K562 (cell line): ENCODE data around the gene BNC1. TPM values are rescaled to one million over a fixed set of nuclear protein-coding genes. Genes with fewer than 3 reads are reported as not detected.

Experiments
- C11orf30 ChIP-seq: fragments of 450-650 bp; IDR thresholded peaks from 2 replicates; pipeline ENCODE4 v1.6.1; 2016; ENCODE audit warnings: low read depth, mild to moderate bottlenecking
- ETV6 ChIP-seq, 3 experiments: fragments of 150-350 bp in 1 of 3; sonication (generic) in 1 of 3; formaldehyde crosslinking in 1 of 3; IDR thresholded peaks; 2 replicates each; pipeline versions ENCODE4 v1.6.1 to v1.8.0; 2014 to 2022; ENCODE audit warnings: borderline replicate concordance in 2 of 3, low read depth in 2 of 3, antibody characterized with exemption in 1 of 3, low read length in 1 of 3, mild to moderate bottlenecking in 1 of 3, missing genetic modification reagents in 1 of 3
- HEY1 ChIP-seq: fragments of 250-450 bp; sonication (Bioruptor Pico); IDR thresholded peaks from 2 replicates; pipeline ENCODE4 v1.5.0; 2020; ENCODE audit warnings: mild to moderate bottlenecking, moderate library complexity, borderline replicate concordance
- HSF4 ChIP-seq: fragments of 250-450 bp; sonication (Bioruptor Pico); IDR thresholded peaks from 2 replicates; pipeline ENCODE4 v2.1.2; 2022; ENCODE audit warnings: mild to moderate bottlenecking, moderate library complexity, borderline replicate concordance
- MAFG ChIP-seq: fragments of 450-650 bp; conservative IDR thresholded peaks from 2 replicates; pipeline ENCODE4 v1.6.1; 2016; ENCODE audit warnings: missing genetic modification characterization, missing compliant biosample characterization
- RNF219 ChIP-seq: fragments of 250-450 bp; sonication (Bioruptor Pico); IDR thresholded peaks from 2 replicates; pipeline ENCODE4 v1.5.0; 2022; ENCODE audit warnings: mild to moderate bottlenecking
- ZBTB11 ChIP-seq, 3 experiments: fragments of 200-800 bp in 1 of 3; fragments of 250-450 bp in 1 of 3; fragments of 450-650 bp in 1 of 3; sonication (Bioruptor Pico) in 1 of 3; sonication (Bioruptor generic) in 1 of 3; formaldehyde crosslinking in 1 of 3; IDR thresholded peaks; 2 replicates each; pipeline versions ENCODE4 v1.6.1 to v1.8.0; 2016 to 2022; ENCODE audit warnings: mild to moderate bottlenecking in 2 of 3, missing genetic modification characterization in 2 of 3, missing compliant biosample characterization in 1 of 3, moderate library complexity in 1 of 3
- ZBTB40 ChIP-seq, 2 experiments: fragments of 450-650 bp in 1 of 2; sonication (generic) in 1 of 2; formaldehyde crosslinking in 1 of 2; IDR thresholded peaks; 2 replicates each; pipeline versions ENCODE4 v1.7.1 to v1.9.0; 2016 to 2022; ENCODE audit warnings: inconsistent platforms in 1 of 2, mild to moderate bottlenecking in 1 of 2, missing genetic modification reagents in 1 of 2
- ZNF316 ChIP-seq: fragments of 450-650 bp; IDR thresholded peaks from 2 replicates; pipeline ENCODE4 v1.6.1; 2016
- polyA plus RNA-seq, 8 experiments: library from polyadenylated mRNA; depleted of rRNA in 4 of 8; stranded (reverse) in 5 of 8; unstranded in 3 of 8; fragments of >200 nt; fragmentation: Nextera tagmentation in 2 of 8; fragmentation: Illumina TruSeq in 1 of 8; extraction: Ambion mirVana in 2 of 8; extraction: Trizol in 1 of 8; gene quantifications; 2 replicates each; pipeline versions ENCODE4 v1.2.1 to v1.2.3, GENCODE V29; 2011 to 2014; ENCODE audit warnings: inconsistent platforms in 1 of 8, missing spikeins in 1 of 8
- total RNA-seq, 7 experiments: library from RNA; depleted of rRNA in 6 of 7; stranded (reverse); fragments of >200 nt in 6 of 7; fragmentation: Illumina TruSeq in 2 of 7; extraction: Trizol in 2 of 7; gene quantifications; 2 replicates each; pipeline versions ENCODE4 v1.2.1 to v1.2.3, GENCODE V29; 2011 to 2021; ENCODE audit warnings: low replicate concordance in 1 of 7

Gene BNC1
- total and polyA plus RNA-seq, 9 of the 15 experiments (the other 6 are each of a cell fraction or from before 2014, with no cell fraction given): not detected

GRCh38 chr15:83310521-83311456 lies 26.3 kb upstream of the BNC1 start (continued):
- TF ChIP-seq ZBTB40 (IDR thresholded peaks at IDR 0.05) (no peak), ZBTB40 (CRISPR knock-in tag; IDR thresholded peaks at IDR 0.05) (no peak), C11orf30 (peak; percentile 71), ZNF316 (peak; percentile 81), MAFG (tag) (peak; percentile 63), HSF4 (CRISPR knock-in tag) (no peak), ZBTB11 (CRISPR knock-in tag; IDR thresholded peaks at IDR 0.05) (no peak), HEY1 (CRISPR knock-in tag) (no peak), ETV6 (IDR thresholded peaks at IDR 0.05; ENCODE audit: borderline replicate concordance in 1 of 2, low read depth in 2 of 2, low read length in 1 of 2) (no peak), ETV6 (CRISPR knock-in tag; IDR thresholded peaks at IDR 0.05; ENCODE audit: borderline replicate concordance) (no peak), RNF219 (CRISPR knock-in tag) (no peak)
